Measurements from ENCODE around the gene C22orf23. TPM values are rescaled to one million over a fixed set of nuclear protein-coding genes. Genes with fewer than 3 reads are reported as not detected.

Gene C22orf23
- total RNA-seq, 1 experiment from 2014 or later: 0.64 TPM

DNA sequence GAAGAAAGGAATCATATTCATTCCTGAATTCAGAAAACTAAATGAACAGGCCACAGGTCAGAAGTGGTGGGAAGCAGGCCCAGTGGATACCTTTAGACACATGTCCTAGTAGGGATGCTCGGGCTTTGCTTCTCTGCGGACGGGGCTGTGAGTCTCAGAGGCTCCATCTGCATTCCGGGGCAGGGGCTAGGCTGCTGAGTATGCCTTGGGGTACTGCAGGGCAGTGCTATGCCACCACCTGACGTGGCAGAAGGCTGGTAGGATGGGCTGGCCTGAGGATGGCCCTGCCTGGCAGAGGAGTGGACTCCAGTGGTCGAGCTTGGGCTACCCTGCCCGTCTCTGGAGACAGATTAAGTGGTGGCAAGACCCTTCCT is 9.6 kb downstream of the C22orf23 start:
- DNase-seq (ENCODE audit: low spot score): no peak
- Histone ChIP-seq H3K36me3 (ENCODE audit: insufficient read depth, low read length, poor library complexity, severe bottlenecking) (no peaks in the 10 kb centered on the region), H3K4me1 (ENCODE audit: insufficient read depth, low read length, poor library complexity, severe bottlenecking) (no peaks in the 10 kb centered on the region), H3K4me3 (ENCODE audit: low read depth, low read length, poor library complexity, severe bottlenecking) (no peak overlapping the region), H3K9me3 (ENCODE audit: low read depth, low read length, poor library complexity, severe bottlenecking) (no peaks in the 10 kb centered on the region), H3K27me3 (replicated peaks; ENCODE audit: insufficient read depth, low read depth, low read length, poor library complexity) (no peaks in the 10 kb centered on the region), H3K27ac (ENCODE audit: low read depth, low read length, poor library complexity, severe bottlenecking) (no peak overlapping the region)
- intact Hi-C loops (cut with micrococcal nuclease; ENCODE audit: unreplicated experiment): no loop called here
- no peak for TF ChIP-seq EZH2 (IDR thresholded peaks at IDR 0.05; ENCODE audit: borderline replicate concordance, low read depth, low read length, poor library complexity, severe bottlenecking)
- TF ChIP-seq, protein P1, sequence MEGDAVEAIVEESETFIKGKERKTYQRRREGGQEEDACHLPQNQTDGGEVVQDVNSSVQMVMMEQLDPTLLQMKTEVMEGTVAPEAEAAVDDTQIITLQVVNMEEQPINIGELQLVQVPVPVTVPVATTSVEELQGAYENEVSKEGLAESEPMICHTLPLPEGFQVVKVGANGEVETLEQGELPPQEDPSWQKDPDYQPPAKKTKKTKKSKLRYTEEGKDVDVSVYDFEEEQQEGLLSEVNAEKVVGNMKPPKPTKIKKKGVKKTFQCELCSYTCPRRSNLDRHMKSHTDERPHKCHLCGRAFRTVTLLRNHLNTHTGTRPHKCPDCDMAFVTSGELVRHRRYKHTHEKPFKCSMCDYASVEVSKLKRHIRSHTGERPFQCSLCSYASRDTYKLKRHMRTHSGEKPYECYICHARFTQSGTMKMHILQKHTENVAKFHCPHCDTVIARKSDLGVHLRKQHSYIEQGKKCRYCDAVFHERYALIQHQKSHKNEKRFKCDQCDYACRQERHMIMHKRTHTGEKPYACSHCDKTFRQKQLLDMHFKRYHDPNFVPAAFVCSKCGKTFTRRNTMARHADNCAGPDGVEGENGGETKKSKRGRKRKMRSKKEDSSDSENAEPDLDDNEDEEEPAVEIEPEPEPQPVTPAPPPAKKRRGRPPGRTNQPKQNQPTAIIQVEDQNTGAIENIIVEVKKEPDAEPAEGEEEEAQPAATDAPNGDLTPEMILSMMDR (conservative IDR thresholded peaks at IDR 0.05; ENCODE audit: low read depth, low read length): no peak
- POLR2A ChIA-PET (ENCODE audit: low non-redundant PET): no interaction called here
- CTCF ChIA-PET: no interaction called here
- BruUV-seq (replicated peaks): TSS peak; percentile 10

DNA sequence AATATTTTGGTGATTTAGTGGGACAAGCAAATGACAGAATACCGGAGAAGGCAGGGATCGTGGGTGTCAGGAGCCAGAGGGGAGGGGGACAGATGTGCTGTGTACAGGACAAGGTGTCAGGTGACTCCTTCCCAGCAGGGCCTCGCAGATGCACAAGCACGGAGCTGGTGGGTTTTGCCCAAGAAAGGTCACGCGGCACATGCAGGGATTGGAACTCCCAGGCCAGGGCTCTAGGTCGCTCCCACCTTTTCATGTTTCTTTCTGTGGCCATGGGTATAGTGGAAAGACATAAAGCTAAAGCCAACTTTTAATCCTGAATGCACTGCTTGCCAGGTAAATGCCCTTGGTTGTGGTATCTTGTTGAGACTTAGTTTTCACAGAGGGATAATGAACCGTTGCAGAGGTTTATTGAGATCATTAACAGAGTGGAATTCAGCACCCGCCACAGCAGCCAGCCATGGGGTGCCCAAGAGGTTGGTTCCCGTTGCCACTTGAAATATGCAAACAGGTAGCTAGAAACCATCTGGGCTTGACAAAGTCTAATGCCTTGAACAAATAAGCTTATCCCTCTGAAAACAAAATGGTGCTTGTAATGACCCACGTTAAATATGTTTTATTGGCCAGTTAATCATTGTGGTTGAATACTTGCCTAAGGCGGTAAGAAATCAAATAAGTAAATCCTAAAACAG is 10.1 kb downstream of the C22orf23 start:
- no peaks in the 10 kb centered on the region for H3K36me3 ChIP-seq (ENCODE audit: insufficient read depth, low read length, poor library complexity, severe bottlenecking)
- CTCF ChIA-PET: no interaction called here
- no peaks in the 10 kb centered on the region for H3K9me3 ChIP-seq (ENCODE audit: low read depth, low read length, poor library complexity, severe bottlenecking)
- no TSS peak for BruUV-seq (replicated peaks)
- no peak overlapping the region for H3K4me3 ChIP-seq (ENCODE audit: low read depth, low read length, poor library complexity, severe bottlenecking)
- TF ChIP-seq, protein P1 (conservative IDR thresholded peaks at IDR 0.05; ENCODE audit: low read depth, low read length): no peak
- TF ChIP-seq EZH2 (IDR thresholded peaks at IDR 0.05; ENCODE audit: borderline replicate concordance, low read depth, low read length, poor library complexity, severe bottlenecking): no peak
- DNase-seq (ENCODE audit: low spot score): no peak
- no peaks in the 10 kb centered on the region for H3K4me1 ChIP-seq (ENCODE audit: insufficient read depth, low read length, poor library complexity, severe bottlenecking)
- H3K27ac ChIP-seq (ENCODE audit: low read depth, low read length, poor library complexity, severe bottlenecking): no peak overlapping the region
- H3K27me3 ChIP-seq (replicated peaks; ENCODE audit: insufficient read depth, low read depth, low read length, poor library complexity): no peaks in the 10 kb centered on the region
- POLR2A ChIA-PET (ENCODE audit: low non-redundant PET): no interaction called here
- intact Hi-C loops (cut with micrococcal nuclease; ENCODE audit: unreplicated experiment): no loop called here

DNA sequence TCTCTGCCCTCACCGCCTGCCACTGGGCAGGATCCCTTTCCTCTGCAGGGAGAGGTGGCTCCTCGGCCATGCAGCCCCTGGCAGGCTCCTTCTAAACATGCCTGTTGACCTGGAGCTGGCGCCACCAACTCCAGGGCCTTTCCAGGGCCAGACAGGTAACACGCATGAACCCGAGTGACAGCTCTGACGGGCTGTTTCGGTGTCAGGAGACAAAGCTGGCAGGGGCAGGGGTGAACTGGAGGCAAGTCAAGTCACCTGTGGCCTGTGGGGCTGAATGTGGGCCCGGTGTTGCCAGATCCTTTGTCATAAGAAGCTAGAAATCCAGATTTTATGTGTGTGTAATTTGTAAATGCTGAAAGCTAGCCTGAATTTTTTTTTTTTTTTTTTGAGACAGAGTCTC is 11.3 kb downstream of the C22orf23 start:
- Histone ChIP-seq H3K9me3 (ENCODE audit: low read depth, low read length, poor library complexity, severe bottlenecking) (no peaks in the 10 kb centered on the region), H3K27ac (ENCODE audit: low read depth, low read length, poor library complexity, severe bottlenecking) (no peak overlapping the region), H3K4me1 (ENCODE audit: insufficient read depth, low read length, poor library complexity, severe bottlenecking) (no peaks in the 10 kb centered on the region), H3K27me3 (replicated peaks; ENCODE audit: insufficient read depth, low read depth, low read length, poor library complexity) (no peaks in the 10 kb centered on the region), H3K36me3 (ENCODE audit: insufficient read depth, low read length, poor library complexity, severe bottlenecking) (no peaks in the 10 kb centered on the region), H3K4me3 (ENCODE audit: low read depth, low read length, poor library complexity, severe bottlenecking) (no peak overlapping the region)
- no peak for DNase-seq (ENCODE audit: low spot score)
- BruUV-seq (replicated peaks): no TSS peak
- ChIA-PET CTCF (no interaction called here), POLR2A (ENCODE audit: low non-redundant PET) (no interaction called here)
- TF ChIP-seq, protein P1 (conservative IDR thresholded peaks at IDR 0.05; ENCODE audit: low read depth, low read length): no peak
- TF ChIP-seq EZH2 (IDR thresholded peaks at IDR 0.05; ENCODE audit: borderline replicate concordance, low read depth, low read length, poor library complexity, severe bottlenecking): no peak
- intact Hi-C loops (cut with micrococcal nuclease; ENCODE audit: unreplicated experiment): no loop called here
